Endothelial cell (in vitro differentiated cells): ENCODE results near the gene CHMP2B. TPM values are rescaled to one million over a fixed set of nuclear protein-coding genes. Genes with fewer than 3 reads are reported as not detected.
"Not testable (repeated sequence)": the region's sequence is repeated elsewhere in the genome, so short reads cannot be mapped to it uniquely, and the experiment has no call there.

ENCODE experiments used
- DNase-seq: peaks from one replicate; pipeline ENCODE4 v3.0.0; 2021; ENCODE audit warnings: low spot score
- H3K27ac Mint-ChIP-seq: one replicate; pipeline ENCODE4 v1.8.0; 2021; ENCODE audit warnings: mixed read lengths, inconsistent platforms; ENCODE audit not compliant: unreplicated experiment
- H3K27me3 Mint-ChIP-seq: one replicate; pipeline ENCODE4 v1.8.0; 2021; ENCODE audit warnings: mild to moderate bottlenecking, moderate library complexity, mixed read lengths, inconsistent platforms; ENCODE audit not compliant: unreplicated experiment
- H3K36me3 Mint-ChIP-seq: one replicate; pipeline ENCODE4 v1.8.0; 2021; ENCODE audit warnings: mild to moderate bottlenecking, low read depth, mixed read lengths, inconsistent platforms; ENCODE audit not compliant: unreplicated experiment
- H3K4me1 Mint-ChIP-seq: one replicate; pipeline ENCODE4 v1.8.0; 2021; ENCODE audit warnings: mild to moderate bottlenecking, mixed read lengths, inconsistent platforms; ENCODE audit not compliant: unreplicated experiment
- H3K4me3 Mint-ChIP-seq: one replicate; pipeline ENCODE4 v1.8.0; 2021; ENCODE audit warnings: mild to moderate bottlenecking, mixed read lengths, inconsistent platforms; ENCODE audit not compliant: unreplicated experiment
- H3K9me3 Mint-ChIP-seq: one replicate; pipeline ENCODE4 v1.8.0; 2021; ENCODE audit warnings: mixed read lengths, inconsistent platforms; ENCODE audit not compliant: unreplicated experiment
- total RNA-seq: library from RNA; stranded (reverse); fragmentation: NEBNext Ultra II Directional; extraction: Animal tissue kit (Norgen Biotek cat#: 25700); gene quantifications from one replicate; pipeline ENCODE4 v1.2.1, GENCODE V29; 2021; ENCODE audit not compliant: unreplicated experiment
- TF ChIP-seq, protein P1 (sequence below): fragments of 200-600 bp; sonication (generic); IDR thresholded peaks from one replicate; pipeline ENCODE4 v1.5.0; 2021; ENCODE audit warnings: antibody characterized with exemption; ENCODE audit not compliant: unreplicated experiment

The CHMP2B gene
- total RNA-seq, 1 donor from 2014 or later: 40.7 TPM

DNA sequence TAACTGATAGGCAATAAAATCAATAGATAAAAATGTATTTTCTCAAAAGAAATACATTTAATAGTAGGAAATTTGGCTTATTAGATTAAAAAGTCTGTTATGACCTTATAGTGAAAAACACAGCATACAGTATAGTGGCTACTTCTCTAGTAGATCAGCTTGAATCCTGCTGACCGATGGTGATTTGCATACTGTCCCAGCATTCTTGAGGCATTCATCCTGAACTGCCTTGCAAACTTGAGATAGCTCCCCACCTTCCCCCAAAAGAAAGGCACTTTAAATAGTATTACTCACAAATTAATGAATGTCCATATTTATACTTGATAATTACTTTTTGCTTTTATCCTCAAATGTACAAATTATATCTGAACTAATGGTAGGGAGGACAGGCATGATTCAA is 6.7 kb downstream of the CHMP2B start:
- Mint-ChIP-seq H3K36me3 (peaks cover 4% of the 10 kb centered on the region), H3K4me1 (peaks cover 26% of the 10 kb centered on the region), H3K4me3 (no peak overlapping the region), H3K27ac (no peak overlapping the region), H3K9me3 (no peaks in the 10 kb centered on the region), H3K27me3 (peaks cover 4% of the 10 kb centered on the region)
- DNase-seq: no peak
- TF ChIP-seq, protein P1, sequence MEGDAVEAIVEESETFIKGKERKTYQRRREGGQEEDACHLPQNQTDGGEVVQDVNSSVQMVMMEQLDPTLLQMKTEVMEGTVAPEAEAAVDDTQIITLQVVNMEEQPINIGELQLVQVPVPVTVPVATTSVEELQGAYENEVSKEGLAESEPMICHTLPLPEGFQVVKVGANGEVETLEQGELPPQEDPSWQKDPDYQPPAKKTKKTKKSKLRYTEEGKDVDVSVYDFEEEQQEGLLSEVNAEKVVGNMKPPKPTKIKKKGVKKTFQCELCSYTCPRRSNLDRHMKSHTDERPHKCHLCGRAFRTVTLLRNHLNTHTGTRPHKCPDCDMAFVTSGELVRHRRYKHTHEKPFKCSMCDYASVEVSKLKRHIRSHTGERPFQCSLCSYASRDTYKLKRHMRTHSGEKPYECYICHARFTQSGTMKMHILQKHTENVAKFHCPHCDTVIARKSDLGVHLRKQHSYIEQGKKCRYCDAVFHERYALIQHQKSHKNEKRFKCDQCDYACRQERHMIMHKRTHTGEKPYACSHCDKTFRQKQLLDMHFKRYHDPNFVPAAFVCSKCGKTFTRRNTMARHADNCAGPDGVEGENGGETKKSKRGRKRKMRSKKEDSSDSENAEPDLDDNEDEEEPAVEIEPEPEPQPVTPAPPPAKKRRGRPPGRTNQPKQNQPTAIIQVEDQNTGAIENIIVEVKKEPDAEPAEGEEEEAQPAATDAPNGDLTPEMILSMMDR: no peak

DNA sequence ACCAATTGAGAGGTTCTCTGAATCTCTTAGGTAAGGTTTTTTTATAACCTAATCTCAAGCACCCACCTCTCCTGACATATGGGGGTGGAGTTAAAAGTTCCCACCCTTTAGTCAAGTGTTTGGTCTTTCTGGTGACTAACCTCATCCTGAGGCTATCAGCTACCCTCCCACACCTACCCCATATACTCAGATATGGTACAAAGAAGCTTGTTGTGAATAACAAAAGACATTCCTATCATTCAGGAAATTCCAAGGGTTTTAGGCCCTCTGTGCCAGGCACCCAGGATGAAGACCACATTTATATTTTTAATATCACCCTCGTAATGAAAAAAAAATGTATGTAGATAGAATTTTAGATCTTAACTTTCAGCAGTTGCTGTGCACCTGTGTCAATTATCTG is 9.0 kb downstream of the CHMP2B start:
- peaks cover 4% of the 10 kb centered on the region for H3K27me3 Mint-ChIP-seq
- no peak for DNase-seq
- no peak overlapping the region for H3K4me3 Mint-ChIP-seq
- peaks cover 4% of the 10 kb centered on the region for H3K36me3 Mint-ChIP-seq
- no peak overlapping the region for H3K27ac Mint-ChIP-seq
- TF ChIP-seq, protein P1: no peak
- no peaks in the 10 kb centered on the region for H3K9me3 Mint-ChIP-seq
- peaks cover 23% of the 10 kb centered on the region for H3K4me1 Mint-ChIP-seq

DNA sequence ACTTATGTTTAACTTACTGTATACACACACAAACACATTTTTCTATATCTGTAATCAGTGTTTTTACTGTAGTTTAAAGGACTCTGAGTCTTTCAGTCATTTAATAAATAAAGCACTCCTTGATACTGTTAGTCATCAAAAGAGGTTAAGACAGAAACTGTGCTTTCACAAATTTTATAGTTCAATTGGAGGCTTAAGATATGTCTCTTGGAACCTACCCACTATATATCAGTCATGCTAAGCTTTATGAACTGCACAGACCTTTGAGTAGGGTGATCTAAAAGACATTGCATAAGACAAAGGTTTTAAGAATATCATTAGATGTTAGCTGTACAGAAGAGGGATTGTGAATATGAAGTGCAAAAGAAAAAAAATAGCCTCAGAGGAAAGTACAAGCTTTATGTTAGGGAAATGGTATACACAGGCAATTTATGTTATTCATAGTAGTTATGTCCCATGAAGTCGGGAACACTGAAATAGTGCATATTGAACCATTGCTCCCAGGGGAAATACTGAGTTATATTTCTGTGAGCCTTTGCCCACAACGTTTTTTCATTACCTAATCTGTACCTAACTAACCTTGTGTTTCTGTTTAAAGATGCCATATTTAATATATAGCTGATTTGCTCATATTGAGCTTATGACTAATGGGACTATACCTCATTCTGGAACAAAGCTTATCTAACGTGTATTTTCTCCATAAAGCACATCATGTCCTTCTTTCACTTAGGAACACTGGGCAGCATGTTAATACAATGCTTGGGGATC is 19.7 kb downstream of the CHMP2B start:
- no peaks in the 10 kb centered on the region for H3K9me3 Mint-ChIP-seq
- peaks cover 1% of the 10 kb centered on the region for H3K27me3 Mint-ChIP-seq
- TF ChIP-seq, protein P1: no peak
- H3K4me3 Mint-ChIP-seq: no peak overlapping the region
- peaks cover 5% of the 10 kb centered on the region for H3K36me3 Mint-ChIP-seq
- H3K27ac Mint-ChIP-seq: no peak overlapping the region
- no peak for DNase-seq
- H3K4me1 Mint-ChIP-seq: no peaks in the 10 kb centered on the region

DNA sequence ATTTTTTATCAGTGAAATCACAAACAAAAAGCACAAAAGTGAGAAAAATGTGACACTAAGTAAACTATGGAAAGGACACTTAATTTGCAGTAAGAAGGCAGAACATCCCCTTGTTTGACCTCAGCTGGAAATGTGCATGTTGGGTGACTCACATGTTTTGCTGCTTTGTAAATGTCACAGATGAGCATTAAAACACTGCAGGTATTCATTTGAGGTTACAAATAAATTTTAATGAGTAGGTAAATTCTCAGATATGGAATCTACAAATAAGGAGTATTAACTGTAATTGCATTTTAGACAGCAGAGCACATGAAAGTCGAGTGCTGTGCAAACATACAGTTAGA is 20.3 kb downstream of the CHMP2B start:
- Mint-ChIP-seq H3K27ac (no peak overlapping the region), H3K36me3 (peaks cover 5% of the 10 kb centered on the region), H3K9me3 (no peaks in the 10 kb centered on the region), H3K4me3 (no peak overlapping the region), H3K4me1 (no peaks in the 10 kb centered on the region), H3K27me3 (peaks cover 1% of the 10 kb centered on the region)
- TF ChIP-seq, protein P1: no peak
- DNase-seq: no peak

DNA sequence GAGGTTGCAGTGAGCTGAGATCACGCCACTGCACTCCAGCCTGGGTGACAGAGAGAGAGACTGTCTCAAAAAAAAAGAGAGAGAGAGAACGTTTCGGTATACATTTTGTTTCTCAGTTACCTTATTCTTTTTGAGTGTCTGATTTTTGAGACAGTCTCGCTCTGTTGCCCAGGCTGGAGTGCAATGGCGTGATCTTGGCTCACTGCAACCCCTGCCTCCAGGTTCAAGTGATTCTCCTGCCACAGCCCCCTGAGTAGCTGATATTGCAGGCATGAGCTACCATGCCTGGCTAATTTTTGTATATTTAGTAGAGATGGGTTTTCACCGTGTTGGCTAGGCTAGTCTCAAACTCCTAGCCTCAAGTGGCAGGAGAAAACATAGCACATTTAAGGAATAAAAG is 21.1 kb downstream of the CHMP2B start:
- H3K36me3 Mint-ChIP-seq, H3K27ac Mint-ChIP-seq, H3K4me3 Mint-ChIP-seq, H3K9me3 Mint-ChIP-seq, H3K27me3 Mint-ChIP-seq, H3K4me1 Mint-ChIP-seq, DNase-seq: not testable (repeated sequence)
